ENCODE measurements around the gene KRT222.

KRT222 gene

DNA sequence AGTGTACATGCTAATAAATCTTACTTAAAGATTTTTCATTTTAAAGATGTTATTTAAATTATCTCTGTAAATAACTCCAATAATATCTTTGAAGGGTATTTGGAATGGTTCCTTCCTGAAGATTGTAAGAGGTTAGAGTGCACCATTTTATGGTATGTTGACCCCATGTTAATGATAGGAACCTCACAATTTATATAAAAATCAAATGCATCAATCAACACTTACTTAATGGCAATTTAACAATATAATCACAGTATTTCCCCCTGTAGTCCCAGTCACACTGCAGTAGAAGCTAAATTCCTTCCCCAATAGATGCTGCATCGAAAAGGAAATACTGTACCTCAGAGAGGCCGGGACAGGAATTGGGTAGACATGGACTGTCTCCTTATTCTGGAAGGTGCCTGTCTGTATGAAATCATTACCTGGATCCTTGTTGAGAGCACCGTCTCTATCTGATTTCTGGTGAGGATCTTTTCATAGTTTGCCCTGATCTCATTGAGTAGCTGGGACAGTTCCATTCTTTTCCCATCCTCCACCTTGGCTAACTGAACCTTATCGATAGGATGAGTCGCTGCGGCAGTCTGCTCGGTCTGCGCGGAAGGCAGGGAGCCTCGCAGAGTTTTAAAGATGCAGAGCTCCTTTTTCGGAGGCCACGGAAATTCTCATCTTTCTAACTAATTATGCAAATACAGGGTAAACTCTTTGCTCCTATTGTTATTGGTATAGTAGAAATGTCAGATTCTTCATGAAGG, at the start of gene KRT222:
Gene KRT222, minus strand, starts transcription at position 596 of the 752 bp plus-strand sequence. Its CDS starts 78 bp downstream, at position 518.
- no peak for DNase-seq

GRCh38 chr17:40714473-40714872, 49.5 kb upstream of the KRT222 start:
- DNase-seq, result no peak

GRCh38 chr17:40707745-40708144, 42.8 kb upstream of the KRT222 start:
- no peak for DNase-seq

DNA sequence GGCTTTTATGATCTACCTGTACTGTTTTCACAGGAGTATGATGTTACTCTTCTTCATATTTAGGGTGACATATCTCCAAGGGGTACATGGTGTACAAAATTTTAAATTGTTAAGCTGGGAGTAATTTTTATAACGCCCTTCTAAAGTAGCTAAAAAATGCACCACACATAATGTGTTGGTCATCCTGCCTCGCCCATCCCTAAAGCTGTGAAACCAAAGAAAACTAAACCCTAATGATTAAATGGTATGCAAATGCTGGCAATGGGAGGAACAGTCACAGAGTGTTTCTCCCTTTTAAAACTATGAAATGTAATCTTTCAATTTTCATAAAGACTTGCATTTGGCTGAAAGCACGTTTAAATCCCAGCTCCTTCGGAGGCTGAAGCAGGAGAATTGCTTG, 40.6 kb upstream of the KRT222 start:
- DNase-seq, result no peak

- DNase-seq, result no peak
Measured at GRCh38 chr17:40703652-40704051, 38.7 kb upstream of the KRT222 start, which contains the start of gene KRT24. Gene KRT24 (minus strand): TSS chr17:40703752. CDS start chr17:40703693, 59 bp downstream.

- no peak for DNase-seq
Measured at GRCh38 chr17:40702271-40702670, 37.3 kb upstream of the KRT222 start.

DNA sequence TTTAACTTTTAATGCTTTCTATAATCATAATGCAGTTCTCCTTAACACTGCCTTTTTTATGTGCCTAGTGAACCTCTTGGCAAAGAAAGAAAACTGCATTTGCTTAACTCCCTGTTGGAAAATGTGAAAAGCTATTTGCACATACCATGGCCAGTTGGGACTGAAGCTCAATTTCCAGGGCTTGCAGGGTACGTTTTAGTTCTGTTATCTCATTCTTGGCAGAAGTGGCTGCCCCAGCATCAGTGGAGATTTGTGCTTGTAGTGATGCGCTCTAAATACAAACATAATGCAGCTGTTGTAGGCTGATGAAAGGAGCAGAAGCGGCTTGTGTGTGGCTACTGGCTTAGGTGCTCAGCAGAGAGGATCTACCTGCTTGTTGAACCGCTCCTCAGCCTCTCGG, 34.9 kb upstream of the KRT222 start:
- no peak for DNase-seq

DNA sequence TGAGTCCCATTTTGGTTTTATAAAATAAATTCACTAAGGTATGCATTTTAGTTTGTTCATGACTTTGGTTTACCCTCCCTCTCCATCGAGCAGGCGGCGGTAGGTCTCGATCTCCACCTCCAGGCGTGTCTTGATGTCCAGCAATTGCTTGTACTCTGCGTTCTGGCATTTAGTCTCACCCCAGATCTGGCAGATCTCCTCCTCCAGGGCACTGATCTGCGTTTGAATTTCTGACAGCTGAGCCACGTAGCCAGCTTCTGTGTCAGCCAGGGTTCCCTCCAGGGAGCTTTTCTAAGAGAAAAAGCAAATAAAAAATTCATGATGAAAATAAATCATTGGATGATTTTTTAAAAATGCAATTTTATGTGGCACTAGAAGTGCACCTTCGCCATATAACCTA, 34.4 kb upstream of the KRT222 start:
- DNase-seq, result no peak

DNA sequence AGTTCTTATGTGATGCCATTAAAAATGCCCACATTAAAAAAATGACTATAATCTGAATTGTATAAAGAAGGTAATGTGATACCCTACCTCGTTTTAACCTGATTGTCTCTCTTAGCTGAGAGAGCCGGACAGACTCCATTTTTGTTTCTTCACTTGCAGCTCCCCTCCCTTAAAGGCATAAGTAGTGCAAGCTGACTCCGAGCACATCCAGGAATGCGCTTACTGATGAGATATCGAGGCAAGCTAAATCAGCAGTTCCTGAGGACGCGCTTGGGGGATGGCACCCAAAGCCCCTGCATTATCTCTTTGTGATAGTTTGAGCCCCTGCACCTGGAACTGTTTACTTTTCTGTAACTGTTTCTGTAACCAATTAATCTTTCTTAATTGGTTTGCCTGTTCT, 32.3 kb upstream of the KRT222 start:
- no peak for DNase-seq

GRCh38 chr17:40696651-40697072, 31.7 kb upstream of the KRT222 start:
- DNase-seq, result no peak

GRCh38 chr17:40695874-40696472, 31.0 kb upstream of the KRT222 start:
- DNase-seq, result no peak

DNA sequence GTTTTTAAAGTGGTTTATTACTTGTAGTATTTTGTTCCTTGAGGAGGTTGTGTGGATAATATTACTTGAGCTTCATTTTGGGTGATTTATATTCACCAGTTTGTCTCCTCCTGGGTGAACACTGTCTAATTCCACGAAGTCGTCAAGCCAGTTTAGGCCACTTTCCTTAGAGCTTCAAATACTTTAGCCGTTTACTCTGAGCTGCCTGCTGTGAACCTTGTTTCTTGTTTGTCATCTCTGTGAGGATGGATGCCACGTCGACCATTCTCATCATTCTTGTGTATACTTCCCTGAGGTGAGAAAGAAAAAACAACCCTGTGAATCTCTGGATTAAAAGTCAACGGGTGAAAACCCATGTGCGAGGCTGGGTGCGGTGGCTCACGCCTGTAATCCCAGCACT, 29.6 kb upstream of the KRT222 start:
- no peak for DNase-seq

DNA sequence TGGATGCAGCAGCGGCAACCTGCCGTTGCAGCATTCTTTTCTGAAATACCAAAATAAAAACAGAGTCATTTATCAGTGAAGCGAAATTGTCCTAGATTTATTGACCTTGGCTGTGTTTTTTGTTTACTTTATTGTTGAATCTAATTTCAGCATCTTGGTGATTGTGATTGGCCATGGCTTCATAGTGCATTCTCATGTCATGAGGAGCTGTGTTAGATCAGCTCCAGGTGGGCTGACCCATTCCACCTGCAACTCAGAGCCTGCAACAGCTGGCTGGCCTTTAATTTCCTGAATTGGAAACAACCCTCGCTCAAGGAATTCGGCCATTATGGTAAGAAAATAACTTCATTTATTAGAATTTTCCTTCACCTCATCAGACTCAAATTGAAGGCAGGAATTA, 22.1 kb upstream of the KRT222 start:
- DNase-seq, result no peak

DNA sequence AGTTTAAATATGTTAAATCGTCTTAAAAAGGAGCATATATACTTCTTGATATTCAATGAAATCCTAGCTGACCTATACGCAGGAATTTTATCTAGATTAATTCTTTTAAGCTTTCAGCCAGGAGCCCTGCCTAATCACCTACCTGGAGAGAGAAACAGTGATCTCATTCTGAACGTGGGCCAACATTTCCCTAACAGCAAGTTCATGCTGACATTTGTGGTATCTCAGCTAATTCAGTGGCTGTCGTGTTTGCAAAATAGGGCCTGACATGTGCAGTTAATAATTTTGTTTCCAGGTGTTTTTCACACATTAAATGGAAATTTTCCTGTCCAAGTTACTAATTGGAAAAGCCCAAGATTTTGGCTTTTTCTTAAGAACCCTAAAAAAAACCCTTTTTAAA, 21.2 kb upstream of the KRT222 start:
- no peak for DNase-seq

GRCh38 chr17:40680998-40681397, 16.0 kb upstream of the KRT222 start:
- DNase-seq, result no peak

DNA sequence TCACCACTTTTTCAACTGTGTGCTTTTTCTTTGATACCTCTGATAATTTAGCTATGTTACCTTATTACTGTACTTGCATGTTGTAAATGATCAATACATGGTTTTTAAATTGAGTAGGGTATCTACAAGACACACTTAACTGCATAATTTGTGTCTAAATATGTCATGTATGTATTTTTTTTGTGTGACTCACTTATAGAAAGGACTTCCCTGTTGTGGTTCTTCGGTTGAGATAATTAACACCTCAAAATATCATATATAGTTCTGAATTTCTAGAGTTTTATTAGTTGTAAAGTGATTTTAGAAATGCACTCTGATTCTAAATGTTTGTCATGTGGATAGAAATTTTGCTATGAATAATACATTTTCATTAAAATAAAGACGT, 14.5 kb upstream of the KRT222 start:
- DNase-seq, result no peak

DNA sequence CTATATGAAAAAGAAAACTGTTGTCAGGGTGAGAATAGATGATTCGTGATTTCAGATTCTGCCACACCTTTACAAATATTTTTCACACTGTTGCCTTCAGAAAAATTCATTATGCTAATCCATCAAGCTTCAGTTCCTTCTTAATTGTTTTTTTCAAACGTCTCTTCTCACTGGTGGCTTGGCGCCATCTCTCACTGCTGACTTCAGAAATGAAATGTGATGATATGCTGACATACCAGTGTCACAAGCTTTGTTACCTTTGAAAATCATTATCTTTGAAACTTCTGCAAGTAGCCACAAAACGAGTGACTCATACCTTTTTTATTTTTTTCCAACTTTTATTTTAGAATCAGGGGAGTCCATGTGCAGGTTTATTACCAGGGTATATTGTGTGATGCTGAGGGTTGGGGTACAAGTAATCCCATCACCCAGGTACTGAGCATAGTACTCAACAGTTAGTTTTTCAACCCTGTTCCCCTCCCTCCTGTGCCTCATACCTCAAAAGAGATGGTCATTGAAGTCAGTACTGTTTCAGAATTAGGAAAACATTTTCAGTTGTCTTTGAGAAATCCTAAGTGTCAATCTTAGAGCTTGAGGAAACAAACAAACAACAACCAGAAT, 14.0 kb upstream of the KRT222 start:
- no peak for DNase-seq

DNA sequence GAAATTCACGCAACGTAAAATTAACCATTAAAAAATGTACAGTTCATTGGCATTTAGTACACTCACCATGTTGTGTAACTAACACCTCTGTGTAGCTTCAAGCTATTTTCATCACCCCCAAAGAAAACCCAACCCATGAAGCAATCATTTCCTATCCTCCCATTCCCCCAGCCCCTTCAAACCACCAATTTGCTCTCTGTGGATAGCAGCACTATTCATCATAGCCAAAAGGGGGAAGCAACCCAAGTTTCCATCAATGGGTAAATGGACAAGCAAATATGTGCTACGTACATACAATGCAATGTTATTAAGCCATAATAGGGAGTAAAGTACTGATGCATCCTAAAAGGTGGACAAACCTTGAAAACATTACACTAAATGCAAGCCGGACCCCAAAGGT, 10.9 kb upstream of the KRT222 start:
- no peak for DNase-seq

DNA sequence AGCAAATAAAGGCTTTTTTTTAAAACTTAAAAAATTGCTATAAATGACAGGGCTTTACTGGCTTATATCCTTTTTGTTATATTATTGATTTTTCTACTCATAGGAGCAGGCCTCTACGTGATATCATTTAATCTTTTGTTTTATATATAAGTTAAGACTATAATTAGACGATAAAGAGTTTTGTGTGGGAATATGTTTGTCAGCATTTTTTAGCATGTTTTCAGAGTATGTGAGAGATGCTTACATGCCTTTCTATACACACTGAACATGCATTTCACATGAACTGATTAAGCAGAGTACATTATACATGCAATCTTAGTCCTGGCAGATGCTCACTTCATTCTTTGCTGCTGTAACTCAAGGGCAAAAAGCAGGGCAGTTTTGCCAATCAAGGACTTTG, 7.7 kb upstream of the KRT222 start:
- DNase-seq, result no peak

GRCh38 chr17:40671282-40671681, 6.3 kb upstream of the KRT222 start:
- no peak for DNase-seq

DNA sequence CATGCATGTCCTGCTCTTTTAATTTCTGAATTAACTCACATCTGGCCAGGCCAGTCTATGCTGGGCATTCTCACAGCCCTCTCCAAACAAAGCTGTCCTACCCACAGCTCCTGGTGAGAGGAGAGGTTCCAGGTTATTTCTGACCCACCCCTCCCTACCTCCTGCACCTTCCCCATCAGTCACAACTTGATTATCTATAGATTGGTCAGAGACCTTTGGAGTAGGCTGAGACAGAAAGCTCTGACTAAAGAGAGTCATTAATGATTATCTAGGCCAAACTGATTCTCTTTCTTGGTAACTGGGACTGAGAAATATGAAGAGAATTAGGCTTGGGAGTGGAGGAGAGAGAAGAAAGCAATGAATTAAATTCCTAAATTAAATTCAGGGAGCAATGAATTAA, 1.4 kb upstream of the KRT222 start:
- DNase-seq, result no peak

DNA sequence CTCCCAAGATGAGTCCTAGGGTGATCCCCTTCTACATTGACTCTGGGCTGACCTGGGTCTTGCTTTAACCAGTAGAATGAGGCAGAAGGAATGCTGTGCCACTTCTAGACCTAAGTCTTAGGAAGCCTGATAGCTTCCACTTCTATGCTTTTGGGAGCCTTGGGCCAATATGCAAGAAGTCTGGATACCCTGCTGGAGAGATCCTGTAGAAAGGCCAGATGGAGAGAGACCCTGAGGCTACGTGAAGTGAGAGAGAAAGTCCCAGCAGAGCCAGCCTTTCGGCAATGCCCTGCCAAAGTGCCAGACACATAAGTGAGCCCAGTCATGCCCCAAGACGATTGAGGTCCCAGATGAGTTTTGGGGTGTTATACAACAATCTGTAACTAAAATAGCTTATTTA, 1.7 kb downstream of the KRT222 start:
- DNase-seq, result no peak

DNA sequence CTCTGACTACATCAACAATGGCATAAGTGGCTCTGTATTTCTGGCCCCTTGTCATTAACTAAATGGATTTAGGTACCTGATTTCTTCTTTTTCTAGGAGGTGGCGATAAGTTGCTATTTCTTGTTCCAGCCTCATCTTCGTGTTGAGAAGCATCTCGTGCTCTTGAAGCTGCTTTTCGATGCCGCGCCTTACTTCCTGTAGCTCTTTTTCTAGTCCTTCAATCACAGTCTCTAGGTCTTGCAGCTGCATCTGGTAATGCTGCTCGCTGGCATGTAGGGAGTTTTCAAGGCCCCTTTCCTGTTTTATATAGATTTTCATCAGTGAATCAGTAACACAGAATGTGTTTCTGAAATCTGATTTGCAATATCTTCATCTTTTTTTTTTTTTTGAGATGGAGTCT, 5.1 kb downstream of the KRT222 start:
- DNase-seq, result no peak

DNA sequence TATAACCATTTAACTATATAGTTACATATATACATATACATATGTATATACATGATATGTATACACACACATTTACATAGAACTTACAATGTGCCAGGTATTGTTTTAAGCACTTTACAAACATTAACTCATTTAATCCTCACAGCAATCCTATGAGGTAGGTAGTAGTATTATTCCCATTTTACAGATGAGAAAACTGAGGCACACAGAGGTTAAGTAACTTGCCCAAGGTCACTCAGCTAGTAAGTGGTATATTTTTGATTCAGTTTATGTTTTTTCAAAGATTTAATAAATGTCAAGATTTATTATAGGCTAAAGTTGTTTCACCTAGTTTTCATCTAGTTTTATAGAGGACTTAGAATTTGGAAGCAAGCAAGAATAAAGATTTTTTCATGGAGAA, 6.6 kb downstream of the KRT222 start:
- no peak for DNase-seq

Measured in NK-92 treated with Interleukin-12 subunit alpha and Interleukin-12 subunit beta, amount 100 ng/mL, for 24 hours (cell line).